NCI-H187 (cell line): Measurements from ENCODE around the gene FA2H.

Experiments used
- DNase-seq, 2 experiments: peaks; one replicate each; lab custom pipeline; 2025; lab: John Stamatoyannopoulos, UW

The FA2H gene

GRCh38 chr16:74743668-74744299, 30.8 kb downstream of the FA2H start:
- peak; percentile 65 to 90 for DNase-seq

DNA sequence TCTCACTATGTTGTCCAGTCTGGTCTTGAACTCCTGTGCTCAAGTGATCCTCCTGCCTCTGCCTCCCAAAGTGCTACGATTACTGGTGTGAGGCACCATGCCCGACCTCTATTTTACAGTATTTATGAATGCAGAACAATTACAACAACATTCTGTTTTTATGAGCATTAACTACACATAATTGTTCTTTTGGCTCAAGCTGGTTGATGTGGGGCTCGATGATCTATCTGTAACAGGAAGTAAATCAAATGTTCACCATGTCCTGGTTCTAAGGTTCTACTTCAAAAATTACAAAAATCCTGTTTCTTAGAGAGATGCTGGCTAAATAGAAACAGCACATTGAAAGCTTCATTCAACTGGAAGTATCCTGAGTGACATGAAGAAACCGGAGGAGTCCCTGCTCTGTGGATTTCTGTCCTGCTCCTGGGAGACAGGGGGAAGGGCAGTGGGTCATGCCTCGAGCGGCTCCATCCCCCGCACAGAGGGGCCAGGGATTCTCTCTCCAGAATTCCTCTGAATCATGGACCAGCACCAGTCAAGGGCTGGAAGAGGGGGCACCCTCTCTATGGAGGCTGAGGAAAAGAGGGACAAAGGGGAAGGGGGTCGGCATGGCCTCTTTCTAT, 31.5 kb downstream of the FA2H start:
- DNase-seq: no peak

DNA sequence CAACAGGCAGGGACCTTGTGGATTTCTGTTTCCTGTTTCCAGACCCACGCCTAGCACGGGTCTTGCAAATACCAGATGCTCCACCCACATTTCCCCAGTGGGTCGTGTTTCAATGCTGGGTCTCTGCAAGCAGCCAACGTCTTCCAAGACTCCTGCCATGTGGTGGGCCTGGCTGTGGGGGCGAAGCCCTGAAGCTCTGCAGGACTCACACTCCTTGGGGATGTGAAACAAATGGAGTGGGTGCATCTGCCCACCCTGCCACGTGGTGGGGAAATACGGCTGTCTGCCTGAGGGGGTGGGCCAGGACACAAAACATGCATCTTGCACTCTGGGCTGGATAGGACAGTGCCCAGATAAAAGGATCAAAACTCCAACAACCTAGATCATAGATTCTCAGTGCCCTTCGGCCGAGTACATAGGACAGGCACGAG, 32.6 kb downstream of the FA2H start:
- DNase-seq: no peak

GRCh38 chr16:74740795-74741304, 33.8 kb downstream of the FA2H start:
- no peak for DNase-seq

- no peak for DNase-seq
Observed at GRCh38 chr16:74739275-74739674, 35.3 kb downstream of the FA2H start.

DNA sequence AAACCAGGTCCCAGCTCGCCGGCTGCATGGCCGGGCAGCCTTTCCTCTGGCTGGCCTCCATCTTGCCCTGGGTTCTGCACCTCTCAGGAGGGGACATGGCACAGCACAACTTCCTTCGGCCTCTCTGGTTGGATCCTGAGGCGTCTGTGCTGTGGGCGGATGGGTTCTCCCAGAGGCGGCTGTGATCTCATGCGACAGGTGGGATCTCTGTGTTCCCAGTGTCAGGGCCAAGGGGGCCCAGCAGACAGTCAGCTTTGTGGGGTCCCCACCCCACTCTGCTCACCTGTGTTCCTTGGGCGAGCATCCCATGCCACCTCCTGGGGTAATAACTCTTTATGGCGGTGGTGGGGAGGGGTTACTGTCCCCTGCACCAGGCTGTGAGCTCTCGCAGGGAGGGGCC, 35.8 kb downstream of the FA2H start:
- no peak for DNase-seq

DNA sequence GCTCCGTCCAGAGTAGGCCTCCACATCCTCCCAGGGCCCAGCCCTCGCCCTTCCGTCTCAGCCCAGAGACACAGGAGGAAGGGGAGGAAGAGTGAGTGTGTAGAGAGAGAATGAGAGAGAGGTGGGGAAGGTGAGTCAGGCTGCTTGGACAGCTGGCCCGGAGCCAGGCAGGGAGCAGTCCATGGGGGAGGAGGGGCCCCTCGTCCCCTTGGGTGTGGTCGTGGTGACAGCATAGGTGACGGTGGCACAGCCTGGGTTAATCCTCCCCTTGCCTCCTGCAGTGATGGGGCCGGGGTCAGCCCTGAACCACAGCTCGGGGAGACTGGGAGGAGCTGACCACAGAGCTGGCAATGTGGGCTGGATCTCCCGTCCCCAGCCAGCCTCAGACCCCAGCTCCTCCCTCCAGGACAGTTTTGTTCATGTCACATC, 36.5 kb downstream of the FA2H start:
- no peak for DNase-seq

GRCh38 chr16:74737521-74737920, 37.1 kb downstream of the FA2H start:
- no peak for DNase-seq

GRCh38 chr16:74736531-74737157, 38.0 kb downstream of the FA2H start:
- no peak for DNase-seq

GRCh38 chr16:74735554-74735953, 39.1 kb downstream of the FA2H start:
- no peak for DNase-seq

DNA sequence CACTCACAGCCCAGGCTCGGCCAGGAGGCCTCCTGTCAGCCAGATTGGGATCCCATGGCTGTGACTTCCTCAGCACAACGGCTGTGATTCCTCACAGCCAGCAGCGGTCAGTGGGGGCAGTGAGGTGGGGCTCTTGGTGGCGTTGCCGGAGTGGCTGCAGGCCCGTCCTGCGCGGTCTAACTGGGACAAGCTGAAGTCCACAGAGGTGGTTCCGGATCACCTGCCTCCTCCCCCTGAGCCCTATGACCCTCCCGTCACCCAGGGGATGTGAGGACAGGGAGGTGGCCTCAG, 39.5 kb downstream of the FA2H start:
- no peak for DNase-seq

- DNase-seq: no peak
Observed at GRCh38 chr16:74734361-74735161, 40.1 kb downstream of the FA2H start.

DNA sequence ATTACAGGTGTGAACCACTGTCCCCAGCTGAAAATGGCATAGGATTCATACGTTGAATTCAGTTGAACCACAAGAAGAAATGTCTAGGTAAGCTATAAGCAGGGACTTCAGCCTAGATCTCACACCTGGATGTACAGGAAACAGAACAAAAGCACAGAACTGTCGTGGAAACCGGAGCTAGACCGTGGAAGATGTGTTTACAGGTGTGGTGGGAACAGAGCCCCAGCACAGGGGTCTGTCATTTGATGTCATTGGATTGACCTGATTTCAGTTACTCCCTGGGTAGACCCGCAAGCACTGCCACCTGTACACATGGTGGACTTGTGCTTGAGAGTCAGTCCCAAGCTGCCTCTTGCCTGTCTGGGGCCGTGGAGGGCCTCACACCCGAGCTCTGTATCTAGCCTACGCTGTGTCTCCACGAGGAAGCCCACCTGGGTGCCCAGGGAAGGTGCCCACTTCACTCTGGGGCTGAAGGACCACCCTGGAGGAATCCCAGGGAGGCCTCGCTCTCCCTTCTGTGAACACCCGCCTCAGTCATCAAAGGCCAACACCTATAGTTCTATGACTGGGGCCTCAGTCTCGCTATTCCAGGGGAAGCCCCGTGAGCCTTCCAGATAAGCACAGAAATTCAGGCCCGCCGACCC, 41.8 kb downstream of the FA2H start:
- no peak for DNase-seq

- no peak for DNase-seq
Observed at GRCh38 chr16:74731853-74732477, 42.7 kb downstream of the FA2H start.

- no peak for DNase-seq
Observed at GRCh38 chr16:74729783-74730683, 44.6 kb downstream of the FA2H start.

DNA sequence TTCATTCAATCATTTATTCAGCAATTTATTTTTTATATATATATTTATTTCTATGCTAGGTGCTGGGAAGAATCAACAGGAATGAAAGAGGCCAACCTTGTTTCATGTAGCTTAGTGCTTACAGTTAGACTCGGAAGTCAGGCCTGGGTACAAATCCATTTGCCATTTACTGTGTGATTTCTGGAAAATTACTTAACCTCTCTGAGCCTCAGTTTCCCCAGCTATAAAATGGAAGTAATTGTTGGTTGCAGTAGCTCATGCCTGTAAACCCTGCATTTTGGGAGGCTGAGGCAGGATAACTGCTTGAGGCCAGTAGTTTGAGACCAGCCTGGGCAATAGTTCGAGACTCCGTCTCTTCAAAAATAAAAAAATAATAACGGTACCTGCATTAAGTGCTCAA, 46.7 kb downstream of the FA2H start:
- DNase-seq: no peak

DNA sequence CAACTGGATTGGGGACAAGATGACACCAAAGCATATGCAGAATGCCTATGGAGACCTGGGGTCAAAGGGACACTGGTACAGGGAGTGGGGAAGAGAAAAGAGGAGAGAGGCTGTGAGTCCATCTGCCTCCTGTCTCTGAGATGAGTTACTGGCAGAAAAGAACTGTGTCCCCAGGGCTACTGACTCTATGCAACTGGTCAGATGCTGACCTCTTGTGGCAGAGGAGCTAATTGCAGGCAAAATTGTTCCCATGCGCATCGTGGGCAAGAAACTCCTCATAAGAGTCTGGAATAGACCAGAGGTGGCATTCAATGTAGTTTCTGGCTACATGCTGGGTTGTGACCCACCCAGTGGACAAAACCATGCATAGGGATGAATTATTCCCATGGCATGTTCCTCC, 47.9 kb downstream of the FA2H start:
- DNase-seq: no peak

DNA sequence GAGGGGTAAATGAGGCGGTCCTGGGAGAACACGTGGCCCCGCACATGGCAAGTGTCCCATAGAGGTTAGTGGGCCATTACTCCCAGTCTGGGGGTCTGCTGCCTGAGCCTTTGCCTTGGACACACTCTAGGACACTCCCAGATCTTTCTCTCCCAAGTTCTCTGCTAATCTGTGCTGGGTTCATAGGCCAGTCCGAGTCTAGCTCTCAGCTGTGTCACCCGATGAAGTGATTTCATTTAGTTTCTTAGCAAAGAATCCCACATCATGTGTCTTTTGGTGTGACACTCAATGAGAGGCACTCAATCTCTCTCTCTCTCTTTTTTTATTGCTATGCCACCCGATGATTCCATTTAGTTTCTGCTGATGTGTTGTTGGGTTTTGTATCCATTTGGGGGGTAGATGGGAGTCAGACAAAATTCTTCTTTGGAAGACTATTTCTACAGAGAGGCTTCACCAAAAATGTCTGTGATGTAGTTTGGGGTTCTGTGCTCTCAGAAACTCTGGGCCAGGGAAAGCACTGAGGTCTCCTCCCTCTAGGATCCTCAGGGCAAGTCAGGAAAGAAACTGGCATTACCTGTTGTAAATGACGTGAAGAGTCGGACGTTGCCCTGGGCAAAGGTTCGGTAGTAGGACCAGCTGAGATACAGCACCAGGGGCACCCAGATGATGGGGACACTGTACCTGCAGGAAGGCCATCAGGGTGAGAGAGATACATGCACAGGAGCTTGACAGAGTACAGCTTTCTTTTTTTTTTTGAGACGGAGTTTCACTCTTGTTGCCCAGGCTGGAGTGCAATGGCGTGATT, 48.8 kb downstream of the FA2H start:
- DNase-seq: no peak

- DNase-seq: no peak
Observed at GRCh38 chr16:74724820-74725549, 49.6 kb downstream of the FA2H start.
